OCI-LY7 (cell line): ENCODE measurements around the gene PEX14.

ENCODE experiments used
- EZH2phosphoT487 ChIP-seq: fragments of 200-600 bp; sonication (generic); IDR thresholded peaks from 2 replicates; pipeline ENCODE4 v1.6.1; 2018; ENCODE audit warnings: low read depth, borderline replicate concordance, mild to moderate bottlenecking, mixed run types, antibody characterized with exemption, low read length, moderate library complexity, mixed read lengths
- TF ChIP-seq, protein P1 (sequence below): fragments of 200-600 bp; sonication (generic); conservative IDR thresholded peaks from 2 replicates; pipeline ENCODE4 v1.5.1; 2014; ENCODE audit warnings: mild to moderate bottlenecking, antibody characterized with exemption, low read length, moderate library complexity, mixed read lengths

DNA sequence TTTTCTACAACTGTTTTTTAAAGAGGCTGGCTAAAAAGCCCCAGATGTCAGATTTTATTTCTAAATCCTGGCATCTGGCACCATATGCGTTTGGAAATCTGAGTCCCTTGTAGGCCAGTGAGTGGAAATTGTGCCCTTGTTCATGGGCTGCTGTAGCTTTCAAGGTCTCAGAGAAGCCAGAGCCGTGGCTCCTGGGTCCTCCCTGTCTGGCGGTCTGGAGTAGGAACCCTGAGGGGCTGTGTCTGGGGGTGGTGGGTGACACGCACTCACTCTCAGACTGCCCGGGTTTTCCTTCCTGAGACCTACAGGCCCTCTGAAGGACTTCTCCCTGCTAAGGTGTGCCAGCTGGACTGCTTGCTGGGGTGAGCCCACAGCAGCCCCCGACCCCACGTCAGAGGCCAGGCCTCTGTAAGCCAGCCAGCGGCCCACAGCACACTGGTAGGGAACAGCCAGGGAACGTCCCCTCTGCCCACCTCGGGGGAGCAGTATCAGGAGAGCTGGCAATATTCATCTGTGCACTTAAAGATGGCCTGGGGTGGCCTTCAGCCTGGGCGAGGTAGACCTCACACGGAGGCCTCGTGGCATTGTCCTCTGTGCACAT, 151.5 kb downstream of the PEX14 start:
- TF ChIP-seq, protein P1, sequence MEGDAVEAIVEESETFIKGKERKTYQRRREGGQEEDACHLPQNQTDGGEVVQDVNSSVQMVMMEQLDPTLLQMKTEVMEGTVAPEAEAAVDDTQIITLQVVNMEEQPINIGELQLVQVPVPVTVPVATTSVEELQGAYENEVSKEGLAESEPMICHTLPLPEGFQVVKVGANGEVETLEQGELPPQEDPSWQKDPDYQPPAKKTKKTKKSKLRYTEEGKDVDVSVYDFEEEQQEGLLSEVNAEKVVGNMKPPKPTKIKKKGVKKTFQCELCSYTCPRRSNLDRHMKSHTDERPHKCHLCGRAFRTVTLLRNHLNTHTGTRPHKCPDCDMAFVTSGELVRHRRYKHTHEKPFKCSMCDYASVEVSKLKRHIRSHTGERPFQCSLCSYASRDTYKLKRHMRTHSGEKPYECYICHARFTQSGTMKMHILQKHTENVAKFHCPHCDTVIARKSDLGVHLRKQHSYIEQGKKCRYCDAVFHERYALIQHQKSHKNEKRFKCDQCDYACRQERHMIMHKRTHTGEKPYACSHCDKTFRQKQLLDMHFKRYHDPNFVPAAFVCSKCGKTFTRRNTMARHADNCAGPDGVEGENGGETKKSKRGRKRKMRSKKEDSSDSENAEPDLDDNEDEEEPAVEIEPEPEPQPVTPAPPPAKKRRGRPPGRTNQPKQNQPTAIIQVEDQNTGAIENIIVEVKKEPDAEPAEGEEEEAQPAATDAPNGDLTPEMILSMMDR = no peak
- no peak for TF ChIP-seq EZH2phosphoT487
